Naive thymus-derived CD4-positive, alpha-beta T cell (primary cell): ENCODE measurements around the gene THBS3. TPM values are rescaled to one million over a fixed set of nuclear protein-coding genes. Genes with fewer than 3 reads are reported as not detected.
"Not testable (repeated sequence)": the region's sequence is repeated elsewhere in the genome, so short reads cannot be mapped to it uniquely, and the experiment has no call there.

Experiments used
- ATAC-seq: fragments of 150-1000 bp; cut with Tn5 transposase; 2 replicates; pipeline ENCODE4 v1.10.0; 2021; ENCODE audit warnings: mild to moderate bottlenecking, moderate library complexity
- CTCF ChIA-PET: fragments of 350-600 bp; sonication (Branson Sonifier 250); formaldehyde crosslinking; loops from one replicate; lab custom pipeline; 2021; ENCODE audit warnings: antibody characterized with exemption; lab: Charles Lee
- POLR2A ChIA-PET: fragments of 350-600 bp; sonication (Branson Sonifier 250); formaldehyde crosslinking; loops from one replicate; lab custom pipeline; 2021; ENCODE audit warnings: antibody characterized with exemption, inconsistent platforms; lab: Charles Lee
- DNase-seq, 9 donors: peaks; one replicate each; pipeline versions ENCODE4 v3.0.0 to v3.0.0-alpha.2; 2020 to 2022; ENCODE audit warnings: mixed read lengths in 1 of 9
- H3K27ac ChIP-seq: one replicate; pipeline ENCODE4 v1.7.0; 2013; ENCODE audit warnings: mild to moderate bottlenecking, low read depth, low read length, moderate library complexity
- H3K27me3 ChIP-seq, 2 donors: one replicate each; pipeline ENCODE4 v1.7.0; 2013; ENCODE audit warnings: low read length in 2 of 2, mild to moderate bottlenecking in 2 of 2, moderate library complexity in 2 of 2; ENCODE audit not compliant: control insufficient read depth in 2 of 2, insufficient read depth in 2 of 2
- H3K36me3 ChIP-seq, 3 experiments: 1 replicate in 2 of 3; 2 replicates in 1 of 3; pipeline ENCODE4 v1.7.0; 2013; ENCODE audit warnings: low read length in 3 of 3, mild to moderate bottlenecking in 3 of 3, moderate library complexity in 1 of 3; ENCODE audit not compliant: insufficient read depth in 3 of 3, control insufficient read depth in 2 of 3
- H3K4me1 ChIP-seq, 2 donors: one replicate each; pipeline ENCODE4 v1.7.0; 2013; ENCODE audit warnings: low read length in 2 of 2, mild to moderate bottlenecking in 2 of 2, moderate library complexity in 1 of 2; ENCODE audit not compliant: control insufficient read depth in 2 of 2, insufficient read depth in 2 of 2
- H3K4me3 ChIP-seq: 2 replicates; pipeline ENCODE4 v1.7.0; 2013; ENCODE audit warnings: mild to moderate bottlenecking, low read length
- H3K9me3 ChIP-seq, 3 experiments: 1 replicate in 2 of 3; 2 replicates in 1 of 3; pipeline ENCODE4 v1.7.0; 2013; ENCODE audit warnings: low read length in 3 of 3; ENCODE audit not compliant: control insufficient read depth in 2 of 3
- H3K27ac Mint-ChIP-seq, 9 donors: one replicate each; pipeline ENCODE4 v1.8.0; 2020 to 2022; ENCODE audit warnings: mixed read lengths in 9 of 9, mild to moderate bottlenecking in 8 of 9, moderate library complexity in 5 of 9, inconsistent platforms in 2 of 9
- H3K27me3 Mint-ChIP-seq, 5 donors: one replicate each; pipeline ENCODE4 v1.8.0; 2021 to 2022; ENCODE audit warnings: mixed read lengths in 5 of 5, mild to moderate bottlenecking in 1 of 5
- H3K36me3 Mint-ChIP-seq, 5 donors: one replicate each; pipeline ENCODE4 v1.8.0; 2020 to 2022; ENCODE audit warnings: mixed read lengths in 5 of 5, mild to moderate bottlenecking in 3 of 5, inconsistent platforms in 1 of 5
- H3K4me1 Mint-ChIP-seq, 7 donors: one replicate each; pipeline ENCODE4 v1.8.0; 2020 to 2022; ENCODE audit warnings: mixed read lengths in 7 of 7, mild to moderate bottlenecking in 3 of 7, inconsistent platforms in 1 of 7
- H3K4me3 Mint-ChIP-seq, 10 donors: one replicate each; pipeline ENCODE4 v1.8.0; 2020 to 2022; ENCODE audit warnings: mild to moderate bottlenecking in 10 of 10, mixed read lengths in 10 of 10, moderate library complexity in 6 of 10, inconsistent platforms in 2 of 10
- H3K9me3 Mint-ChIP-seq, 11 donors: one replicate each; pipeline ENCODE4 v1.8.0; 2020 to 2022; ENCODE audit warnings: mixed read lengths in 11 of 11, mild to moderate bottlenecking in 4 of 11, inconsistent platforms in 1 of 11, moderate library complexity in 1 of 11
- intact Hi-C, 2 donors: fragments of 100-400 bp; cut with micrococcal nuclease; formaldehyde crosslinking; loops; one replicate each; pipeline ENCODE4 v1.15.1; 2023
- polyA plus RNA-seq, 2 donors: library from polyadenylated mRNA; unstranded; fragments of 300-500 nt; fragmentation: Illumina TruSeq; gene quantifications; one replicate each; pipeline ENCODE4 v1.2.3, GENCODE V29; 2021
- total RNA-seq, 6 experiments: library from RNA in 5 of 6; stranded (reverse) in 5 of 6; gene quantifications; 1 replicate in 5 of 6; 2 replicates in 1 of 6; pipeline ENCODE4 v1.2.3 and lab custom pipeline; 2021 to 2026

THBS3 gene
- total and polyA plus RNA-seq, 7 experiments from 2014 or later, result 0.87 to 35.9 (median 26.8) TPM

- ATAC-seq (no peak), DNase-seq (peak in 5 of 9 donors; percentile 14 to 56 (median 29))
- peaks cover 0 to 5% (median 0%) of the 10 kb centered on the region in 11 donors for H3K9me3 Mint-ChIP-seq
- H3K27ac Mint-ChIP-seq, result peak overlapping the region; percentile 19 to 98 (median 94)
- CTCF ChIA-PET, result interaction anchor here (0.5 to 3.5 kb wide), 9 partner anchors 12 to 865 kb away, joined by 3 to 45 read pairs (median 7); partner anchors contain the start of genes KRTCAP2 and TRIM46
- H3K27me3 Mint-ChIP-seq, result no peaks in the 10 kb centered on the region
- POLR2A ChIA-PET, result interaction anchor here (0.7 to 2.9 kb wide), 9 partner anchors 8 to 784 kb away, joined by 3 to 25 read pairs (median 7); partner anchors contain the start of genes KRTCAP2, MTX1, THBS3 and TRIM46
- no peaks in the 10 kb centered on the region for H3K27me3 ChIP-seq
- H3K36me3 ChIP-seq, result no peaks in the 10 kb centered on the region
- peaks cover 0 to 8% (median 0%) of the 10 kb centered on the region in 5 donors for H3K36me3 Mint-ChIP-seq
- peak overlapping the region; percentile 76 for H3K27ac ChIP-seq
- H3K9me3 ChIP-seq, result no peaks in the 10 kb centered on the region
- peak overlapping the region; percentile 57 for H3K4me3 ChIP-seq
- peaks cover 11 to 25% of the 10 kb centered on the region in 2 donors for H3K4me1 ChIP-seq
- peaks cover 8 to 42% (median 35%) of the 10 kb centered on the region in 7 donors for H3K4me1 Mint-ChIP-seq
- H3K4me3 Mint-ChIP-seq, result peak overlapping the region; percentile 88 to 97 (median 92)
- intact Hi-C loops, result loop anchor here (1.0 to 5.0 kb wide), 6 partner anchors 8 to 185 kb away; partner anchors contain the start of gene RUSC1 (in 1 of the 2)
These were observed 15.1 kb downstream of the THBS3 start for GRCh38 chr1:155192346-155193274.

GRCh38 chr1:155191904-155192303 is 15.8 kb downstream of the THBS3 start:
- ATAC-seq, result no peak
- Histone ChIP-seq H3K4me3 (no peak overlapping the region), H3K9me3 (no peaks in the 10 kb centered on the region), H3K27me3 (no peaks in the 10 kb centered on the region), H3K36me3 (no peaks in the 10 kb centered on the region), H3K27ac (no peak overlapping the region), H3K4me1 (peaks cover 11 to 25% of the 10 kb centered on the region in 2 donors)
- Mint-ChIP-seq H3K4me3 (peak overlapping the region in 6 of 10 donors; percentile 44 to 93 (median 62)), H3K9me3 (peaks cover 0 to 5% (median 0%) of the 10 kb centered on the region in 11 donors), H3K27ac (peak overlapping the region in 6 of 9 donors; percentile 19 to 98 (median 77)), H3K4me1 (peaks cover 8 to 47% (median 35%) of the 10 kb centered on the region in 7 donors), H3K27me3 (no peaks in the 10 kb centered on the region), H3K36me3 (peaks cover 0 to 7% (median 0%) of the 10 kb centered on the region in 5 donors)
- DNase-seq, result no peak
- POLR2A ChIA-PET, result no interaction called here
- intact Hi-C loops, result loop anchor here (2.0 to 5.0 kb wide), 3 partner anchors 15 to 185 kb away; partner anchors contain the start of gene RUSC1 (in 1 of the 2)
- CTCF ChIA-PET, result interaction anchor here (2.5 to 3.5 kb wide), 2 partner anchors 12 to 18 kb away, joined by 9 to 45 read pairs; partner anchors contain the start of genes KRTCAP2 and TRIM46

GRCh38 chr1:155189926-155190325 is 17.8 kb downstream of the THBS3 start:
- intact Hi-C loops, result loop anchor here (5.0 kb wide), 2 partner anchors 132 to 183 kb away; partner anchors contain the start of gene RUSC1 (in 1 of the 2)
- H3K27me3 Mint-ChIP-seq, H3K9me3 ChIP-seq, H3K27ac Mint-ChIP-seq, ATAC-seq, H3K4me3 Mint-ChIP-seq, H3K27ac ChIP-seq, POLR2A ChIA-PET, H3K4me3 ChIP-seq, H3K9me3 Mint-ChIP-seq, H3K27me3 ChIP-seq, DNase-seq, H3K36me3 ChIP-seq, H3K36me3 Mint-ChIP-seq, CTCF ChIA-PET: not testable (repeated sequence)
- peaks cover 11 to 25% of the 10 kb centered on the region in 2 donors for H3K4me1 ChIP-seq
- peaks cover 8 to 38% (median 30%) of the 10 kb centered on the region in 7 donors for H3K4me1 Mint-ChIP-seq

- H3K27ac ChIP-seq, result no peak overlapping the region
- H3K9me3 ChIP-seq, result no peaks in the 10 kb centered on the region
- no peak for DNase-seq
- peaks cover 0 to 10% (median 0%) of the 10 kb centered on the region in 5 donors for H3K36me3 Mint-ChIP-seq
- no peaks in the 10 kb centered on the region for H3K36me3 ChIP-seq
- no peaks in the 10 kb centered on the region for H3K27me3 ChIP-seq
- ChIA-PET CTCF (no interaction called here), POLR2A (no interaction called here)
- peaks cover under 1 to 24% (median 19%) of the 10 kb centered on the region in 7 donors for H3K4me1 Mint-ChIP-seq
- H3K27me3 Mint-ChIP-seq, result no peaks in the 10 kb centered on the region
- peaks cover 0 to 12% of the 10 kb centered on the region in 2 donors for H3K4me1 ChIP-seq
- H3K27ac Mint-ChIP-seq, result peak overlapping the region; percentile 56 to 87 (median 75)
- H3K9me3 Mint-ChIP-seq, result peaks cover 0 to 3% (median 0%) of the 10 kb centered on the region in 11 donors
- no peak overlapping the region for H3K4me3 ChIP-seq
- H3K4me3 Mint-ChIP-seq, result peak overlapping the region in 5 of 10 donors; percentile 28 to 54 (median 48)
- no peak for ATAC-seq
- intact Hi-C loops, result no loop called here
These were observed 19.4 kb downstream of the THBS3 start for GRCh38 chr1:155188268-155188667.

- DNase-seq (no peak), ATAC-seq (no peak)
- H3K4me1 ChIP-seq, result peaks cover 0 to 5% of the 10 kb centered on the region in 2 donors
- H3K9me3 ChIP-seq, result no peaks in the 10 kb centered on the region
- no peaks in the 10 kb centered on the region for H3K27me3 ChIP-seq
- H3K4me3 ChIP-seq, result no peak overlapping the region
- intact Hi-C loops, result no loop called here
- Mint-ChIP-seq H3K27ac (peak overlapping the region in 3 of 9 donors; percentile 55 to 84 (median 67)), H3K4me3 (no peak overlapping the region), H3K4me1 (peaks cover 0 to 18% (median 13%) of the 10 kb centered on the region in 7 donors), H3K27me3 (no peaks in the 10 kb centered on the region), H3K36me3 (peaks cover 0 to 10% (median 0%) of the 10 kb centered on the region in 5 donors), H3K9me3 (peaks cover 0 to 3% (median 0%) of the 10 kb centered on the region in 11 donors)
- CTCF ChIA-PET, result no interaction called here
- H3K36me3 ChIP-seq, result no peaks in the 10 kb centered on the region
- POLR2A ChIA-PET, result no interaction called here
- no peak overlapping the region for H3K27ac ChIP-seq
These were observed 20.2 kb downstream of the THBS3 start for GRCh38 chr1:155187456-155187891.

- Histone ChIP-seq H3K4me3 (no peak overlapping the region), H3K27ac (no peak overlapping the region), H3K36me3 (no peaks in the 10 kb centered on the region), H3K9me3 (no peaks in the 10 kb centered on the region), H3K4me1 (no peaks in the 10 kb centered on the region), H3K27me3 (no peaks in the 10 kb centered on the region)
- ChIA-PET CTCF (no interaction called here), POLR2A (no interaction called here)
- Mint-ChIP-seq H3K9me3 (peaks cover 0 to 3% (median 0%) of the 10 kb centered on the region in 11 donors), H3K27me3 (no peaks in the 10 kb centered on the region), H3K27ac (peak overlapping the region in 4 of 9 donors; percentile 21 to 92 (median 61)), H3K4me1 (peaks cover 0 to 13% (median 8%) of the 10 kb centered on the region in 7 donors), H3K36me3 (peaks cover 0 to 9% (median 0%) of the 10 kb centered on the region in 5 donors), H3K4me3 (no peak overlapping the region)
- ATAC-seq (no peak), DNase-seq (no peak)
- intact Hi-C loops, result no loop called here
These were observed 20.8 kb downstream of the THBS3 start for GRCh38 chr1:155186794-155187455.
